GM12891 (cell line): ENCODE measurements around the gene HOPX.

Experiments
- PAX5 ChIP-seq: IDR thresholded peaks from 2 replicates; pipeline ENCODE4 v1.6.1; 2011; ENCODE audit warnings: low read length, moderate library complexity, mild to moderate bottlenecking; ENCODE audit not compliant: insufficient read depth, severe bottlenecking
- POLR2A ChIP-seq: IDR thresholded peaks from 2 replicates; pipeline ENCODE4 v1.6.1; 2011; ENCODE audit warnings: low read depth, low read length, control low read depth
- POLR2AphosphoS5 ChIP-seq: IDR thresholded peaks from 2 replicates; pipeline ENCODE4 v1.6.1; 2011; ENCODE audit warnings: low read depth, low read length, control low read depth
- POU2F2 ChIP-seq: IDR thresholded peaks from 2 replicates; pipeline ENCODE4 v1.6.1; 2011; ENCODE audit warnings: low read depth, mild to moderate bottlenecking, control low read depth, low read length, moderate library complexity
- SPI1 ChIP-seq: IDR thresholded peaks from 2 replicates; pipeline ENCODE4 v1.6.1; 2011; ENCODE audit warnings: low read depth, low read length, control low read depth
- TAF1 ChIP-seq: IDR thresholded peaks from 2 replicates; pipeline ENCODE4 v1.6.1; 2011; ENCODE audit warnings: low read depth, low read length, control low read depth

- TF ChIP-seq TAF1: no peak
- TF ChIP-seq POLR2A: no peak
- TF ChIP-seq POLR2AphosphoS5: no peak
- no peak for TF ChIP-seq POU2F2
- TF ChIP-seq SPI1: no peak
- no peak for TF ChIP-seq PAX5
These were observed 2.4 kb upstream of the HOPX start for GRCh38 chr4:56683455-56683854.
